T-helper 1 cell treated with Interleukin-12 subunit alpha and Interleukin-12 subunit beta and Interleukin-4 antibody, amounts not matched to agents 30 μg/mL and 1 μg/mL, for 36 hours (primary cell): ENCODE data around the gene ZFP69.
"Not testable (repeated sequence)": the region's sequence is repeated elsewhere in the genome, so short reads cannot be mapped to it uniquely, and the experiment has no call there.

Experiments
- H3K27ac Mint-ChIP-seq: one replicate; pipeline ENCODE4 v1.8.0; 2021; ENCODE audit warnings: mild to moderate bottlenecking, mixed read lengths
- H3K27me3 Mint-ChIP-seq: one replicate; pipeline ENCODE4 v1.8.0; 2021; ENCODE audit warnings: low read depth, mixed read lengths
- H3K36me3 Mint-ChIP-seq: one replicate; pipeline ENCODE4 v1.8.0; 2021; ENCODE audit warnings: low read depth, mixed read lengths
- H3K4me1 Mint-ChIP-seq: one replicate; pipeline ENCODE4 v1.8.0; 2021; ENCODE audit warnings: low read depth, mixed read lengths
- H3K4me3 Mint-ChIP-seq: one replicate; pipeline ENCODE4 v1.8.0; 2021; ENCODE audit warnings: mild to moderate bottlenecking, moderate library complexity, mixed read lengths
- H3K9me3 Mint-ChIP-seq: one replicate; pipeline ENCODE4 v1.8.0; 2021; ENCODE audit warnings: mixed read lengths

ZFP69 gene

GRCh38 chr1:40475268-40475667 is 1.8 kb upstream of the ZFP69 start:
- H3K9me3 Mint-ChIP-seq: peaks cover 49% of the 10 kb centered on the region
- H3K27ac Mint-ChIP-seq: no peak overlapping the region
- H3K4me1 Mint-ChIP-seq: peaks cover 23% of the 10 kb centered on the region
- no peaks in the 10 kb centered on the region for H3K27me3 Mint-ChIP-seq
- no peak overlapping the region for H3K4me3 Mint-ChIP-seq
- peaks cover 24% of the 10 kb centered on the region for H3K36me3 Mint-ChIP-seq

- Mint-ChIP-seq H3K9me3 (peaks cover 56% of the 10 kb centered on the region), H3K27ac (peak overlapping the region; percentile 61), H3K36me3 (peaks cover 34% of the 10 kb centered on the region), H3K4me3 (peak overlapping the region; percentile 81), H3K4me1 (peaks cover 23% of the 10 kb centered on the region), H3K27me3 (no peaks in the 10 kb centered on the region)
Observed at GRCh38 chr1:40477678-40478053, 576 bp downstream of the ZFP69 start.

- Mint-ChIP-seq H3K27ac (peak overlapping the region; percentile 61), H3K9me3 (peaks cover 53% of the 10 kb centered on the region), H3K4me1 (peaks cover 23% of the 10 kb centered on the region), H3K27me3 (no peaks in the 10 kb centered on the region), H3K36me3 (peaks cover 34% of the 10 kb centered on the region), H3K4me3 (peak overlapping the region; percentile 81)
Observed at GRCh38 chr1:40478276-40478675, 1.2 kb downstream of the ZFP69 start.

- Mint-ChIP-seq H3K4me1 (peaks cover 23% of the 10 kb centered on the region), H3K27me3 (no peaks in the 10 kb centered on the region), H3K9me3 (peaks cover 46% of the 10 kb centered on the region), H3K4me3 (no peak overlapping the region), H3K36me3 (peaks cover 36% of the 10 kb centered on the region), H3K27ac (no peak overlapping the region)
Observed at GRCh38 chr1:40479156-40479555, 2.1 kb downstream of the ZFP69 start.

- no peaks in the 10 kb centered on the region for H3K4me1 Mint-ChIP-seq
- no peaks in the 10 kb centered on the region for H3K27me3 Mint-ChIP-seq
- no peak overlapping the region for H3K27ac Mint-ChIP-seq
- H3K36me3 Mint-ChIP-seq: peaks cover 62% of the 10 kb centered on the region
- H3K4me3 Mint-ChIP-seq: no peak overlapping the region
- H3K9me3 Mint-ChIP-seq: peaks cover 73% of the 10 kb centered on the region
Observed at GRCh38 chr1:40495315-40495903, 18.3 kb downstream of the ZFP69 start.

GRCh38 chr1:40502651-40503050 is 25.6 kb downstream of the ZFP69 start:
- peaks cover 48% of the 10 kb centered on the region for H3K36me3 Mint-ChIP-seq
- not testable (repeated sequence) for H3K4me3 Mint-ChIP-seq, H3K4me1 Mint-ChIP-seq, H3K27ac Mint-ChIP-seq, H3K27me3 Mint-ChIP-seq
- peaks cover 71% of the 10 kb centered on the region for H3K9me3 Mint-ChIP-seq

GRCh38 chr1:40507973-40508372 is 30.9 kb downstream of the ZFP69 start:
- Mint-ChIP-seq H3K36me3 (peaks cover 48% of the 10 kb centered on the region), H3K4me3 (peak overlapping the region; percentile 88), H3K9me3 (peaks cover 48% of the 10 kb centered on the region), H3K27me3 (no peaks in the 10 kb centered on the region), H3K4me1 (peaks cover 9% of the 10 kb centered on the region), H3K27ac (peak overlapping the region; percentile 83)

- no peaks in the 10 kb centered on the region for H3K27me3 Mint-ChIP-seq
- H3K36me3 Mint-ChIP-seq: peaks cover 46% of the 10 kb centered on the region
- H3K4me1 Mint-ChIP-seq: peaks cover 9% of the 10 kb centered on the region
- H3K27ac Mint-ChIP-seq: peak within 1 kb of the TSS; percentile 83
- peak within 1 kb of the TSS; percentile 88 for H3K4me3 Mint-ChIP-seq
- peaks cover 45% of the 10 kb centered on the region for H3K9me3 Mint-ChIP-seq
Observed at GRCh38 chr1:40508375-40509341, 31.6 kb downstream of the ZFP69 start, which contains the start of gene EXO5. Gene EXO5, plus strand, starts transcription at chr1:40508767. Its CDS starts 5,778 bp downstream, at chr1:40514545.

- H3K27me3 Mint-ChIP-seq: no peaks in the 10 kb centered on the region
- peaks cover 62% of the 10 kb centered on the region for H3K9me3 Mint-ChIP-seq
- H3K4me3 Mint-ChIP-seq: no peak overlapping the region
- H3K27ac Mint-ChIP-seq: no peak overlapping the region
- peaks cover 40% of the 10 kb centered on the region for H3K36me3 Mint-ChIP-seq
- H3K4me1 Mint-ChIP-seq: no peaks in the 10 kb centered on the region
Observed at GRCh38 chr1:40519517-40519916, 42.4 kb downstream of the ZFP69 start.

GRCh38 chr1:40530735-40531380 is 53.8 kb downstream of the ZFP69 start:
- Mint-ChIP-seq H3K4me1 (peaks cover 23% of the 10 kb centered on the region), H3K27me3 (peaks cover 21% of the 10 kb centered on the region), H3K9me3 (peaks cover 36% of the 10 kb centered on the region), H3K36me3 (peaks cover 22% of the 10 kb centered on the region), H3K27ac (peak overlapping the region; percentile 90), H3K4me3 (peak overlapping the region; percentile 97)

- peaks cover 18% of the 10 kb centered on the region for H3K27me3 Mint-ChIP-seq
- H3K4me3 Mint-ChIP-seq: peak within 1 kb of the TSS; percentile 97
- peaks cover 23% of the 10 kb centered on the region for H3K4me1 Mint-ChIP-seq
- H3K9me3 Mint-ChIP-seq: peaks cover 30% of the 10 kb centered on the region
- peak within 1 kb of the TSS; percentile 90 for H3K27ac Mint-ChIP-seq
- peaks cover 22% of the 10 kb centered on the region for H3K36me3 Mint-ChIP-seq
Observed at GRCh38 chr1:40531381-40532061, 54.4 kb downstream of the ZFP69 start, which contains the start of gene ZNF684. Gene ZNF684, plus strand, starts transcription at chr1:40531637. Its CDS starts 1,530 bp downstream, at chr1:40533167.

- Mint-ChIP-seq H3K36me3 (peaks cover 23% of the 10 kb centered on the region), H3K27ac (peak overlapping the region; percentile 90), H3K4me3 (peak overlapping the region; percentile 97), H3K27me3 (peaks cover 18% of the 10 kb centered on the region), H3K4me1 (peaks cover 23% of the 10 kb centered on the region), H3K9me3 (peaks cover 30% of the 10 kb centered on the region)
Observed at GRCh38 chr1:40532062-40532389, 54.9 kb downstream of the ZFP69 start.

- Mint-ChIP-seq H3K9me3 (peaks cover 30% of the 10 kb centered on the region), H3K4me1 (peaks cover 23% of the 10 kb centered on the region), H3K27ac (no peak overlapping the region), H3K4me3 (peak overlapping the region; percentile 38), H3K36me3 (peaks cover 27% of the 10 kb centered on the region), H3K27me3 (peaks cover 11% of the 10 kb centered on the region)
Observed at GRCh38 chr1:40532844-40533424, 55.8 kb downstream of the ZFP69 start.

- Mint-ChIP-seq H3K27me3 (no peaks in the 10 kb centered on the region), H3K27ac (no peak overlapping the region), H3K4me3 (no peak overlapping the region), H3K9me3 (peaks cover 17% of the 10 kb centered on the region), H3K4me1 (peaks cover 23% of the 10 kb centered on the region), H3K36me3 (peaks cover 27% of the 10 kb centered on the region)
Observed at GRCh38 chr1:40534589-40534988, 57.5 kb downstream of the ZFP69 start.
